Endothelial cell of umbilical vein (primary cell): Measurements from ENCODE around the gene TBC1D9. TPM values are rescaled to one million over a fixed set of nuclear protein-coding genes. Genes with fewer than 3 reads are reported as not detected.

Source experiments
- BruUV-seq: library from RNA; stranded (reverse); fragments of 400-500 nt; replicated peaks from 2 replicates; lab custom pipeline; 2021; lab: Mats Ljungman, UMichigan
- CTCF ChIA-PET: fragments of 300-600, 350-600 bp; sonication (Branson Sonifier 250); formaldehyde crosslinking; loops from one replicate; lab custom pipeline; 2021; ENCODE audit warnings: antibody characterized with exemption, inconsistent platforms; lab: Charles Lee
- POLR2A ChIA-PET: fragments of 300-600, 350-600 bp; sonication (Branson Sonifier 250); formaldehyde crosslinking; loops from one replicate; lab custom pipeline; 2021; ENCODE audit warnings: antibody characterized with exemption, inconsistent platforms; lab: Charles Lee
- DNase-seq: peaks from one replicate; pipeline ENCODE4 v3.0.0-alpha.2; 2011; ENCODE audit warnings: low read depth, low spot score
- FAIRE-seq: peaks from 2 replicates; lab custom pipeline; 2011; peaks lifted over from hg19 to GRCh38; lab: Jason Lieb, UNC
- H2AFZ ChIP-seq: 2 replicates; pipeline ENCODE4 v1.6.0; 2012; ENCODE audit warnings: low read depth, low read length, control low read depth, inconsistent platforms
- H3K27ac ChIP-seq: 2 replicates; pipeline ENCODE4 v1.5.1; 2011; ENCODE audit warnings: low read depth, mild to moderate bottlenecking, control low read depth, low read length, moderate library complexity; ENCODE audit not compliant: insufficient read depth
- H3K27me3 ChIP-seq, 2 experiments: 2 replicates each; pipeline versions ENCODE4 v1.6.0 to v1.6.1; 2011; ENCODE audit warnings: low read length in 2 of 2, mixed read lengths in 1 of 2; ENCODE audit not compliant: control insufficient read depth in 2 of 2, insufficient read depth in 2 of 2
- H3K36me3 ChIP-seq, 2 experiments: 2 replicates in 1 of 2; 3 replicates in 1 of 2; pipeline ENCODE4 v1.5.1; 2011; ENCODE audit warnings: low read length in 2 of 2, mild to moderate bottlenecking in 1 of 2, moderate library complexity in 1 of 2; ENCODE audit not compliant: control insufficient read depth in 2 of 2, insufficient read depth in 2 of 2; ENCODE audit errors: extremely low read depth in 1 of 2
- H3K4me1 ChIP-seq: 3 replicates; pipeline ENCODE4 v1.5.1; 2011; ENCODE audit warnings: mild to moderate bottlenecking, low read length; ENCODE audit not compliant: control insufficient read depth, insufficient read depth; ENCODE audit errors: extremely low read depth
- H3K4me2 ChIP-seq: 2 replicates; pipeline ENCODE4 v1.6.1; 2011; ENCODE audit warnings: low read length, control low read depth, mixed read lengths; ENCODE audit not compliant: insufficient read depth
- H3K4me3 ChIP-seq, 3 experiments: fragments of 200-600 bp in 1 of 3; sonication (generic), shearing (Covaris generic) in 1 of 3; replicated peaks in 1 of 3; 2 replicates each; pipeline ENCODE4 v1.5.1; 2011 to 2016; ENCODE audit warnings: control low read depth in 3 of 3, low read length in 3 of 3, mild to moderate bottlenecking in 2 of 3, inconsistent platforms in 1 of 3, low read depth in 1 of 3, moderate library complexity in 1 of 3; ENCODE audit not compliant: insufficient read depth in 1 of 3
- H3K79me2 ChIP-seq: 2 replicates; pipeline ENCODE4 v1.6.0; 2012; ENCODE audit warnings: low read length, inconsistent platforms; ENCODE audit not compliant: control insufficient read depth, insufficient read depth
- H3K9ac ChIP-seq: replicated peaks from 2 replicates; pipeline ENCODE3; 2011; ENCODE audit warnings: low read length, control low read depth; ENCODE audit not compliant: insufficient read depth; ENCODE audit errors: extremely low read depth
- H3K9me1 ChIP-seq: replicated peaks from 3 replicates; pipeline ENCODE4 v1.6.0; 2011; ENCODE audit warnings: mild to moderate bottlenecking, low read length; ENCODE audit not compliant: control insufficient read depth, insufficient read depth; ENCODE audit errors: extremely low read depth
- H3K9me3 ChIP-seq: replicated peaks from 2 replicates; pipeline ENCODE4 v1.5.1; 2012; ENCODE audit warnings: low read length, inconsistent platforms; ENCODE audit not compliant: control insufficient read depth, insufficient read depth
- H4K20me1 ChIP-seq: replicated peaks from 2 replicates; pipeline ENCODE3; 2011; ENCODE audit warnings: mild to moderate bottlenecking, low read length; ENCODE audit not compliant: control insufficient read depth, insufficient read depth; ENCODE audit errors: extremely low read depth
- CTCF ChIP-seq, 2 donors: IDR thresholded peaks; 1 replicate in 1 of 2; 2 replicates in 1 of 2; pipeline ENCODE4 v1.5.1; 2011; ENCODE audit warnings: low read length in 2 of 2, mild to moderate bottlenecking in 2 of 2, moderate library complexity in 2 of 2, control low read depth in 1 of 2, inconsistent platforms in 1 of 2, low read depth in 1 of 2; ENCODE audit not compliant: insufficient read depth in 1 of 2; ENCODE audit errors: extremely low read depth in 1 of 2
- EZH2 ChIP-seq: IDR thresholded peaks from 2 replicates; pipeline ENCODE4 v1.6.1; 2012; ENCODE audit warnings: borderline replicate concordance, low read depth, mild to moderate bottlenecking, moderate library complexity, low read length, inconsistent platforms; ENCODE audit not compliant: severe bottlenecking
- FOS ChIP-seq: IDR thresholded peaks from 2 replicates; pipeline ENCODE4 v1.6.1; 2011; ENCODE audit warnings: mild to moderate bottlenecking, low read length, moderate library complexity, borderline replicate concordance; ENCODE audit not compliant: insufficient read depth
- GATA2 ChIP-seq: IDR thresholded peaks from 2 replicates; pipeline ENCODE4 v1.7.0; 2011; ENCODE audit warnings: low read depth, mild to moderate bottlenecking, moderate library complexity, mixed read lengths, low read length; ENCODE audit not compliant: insufficient read length, insufficient read depth
- JUN ChIP-seq: IDR thresholded peaks from 2 replicates; pipeline ENCODE4 v1.6.1; 2011; ENCODE audit warnings: borderline replicate concordance, low read depth; ENCODE audit not compliant: insufficient read length, insufficient read depth
- MYC ChIP-seq: IDR thresholded peaks from one replicate; pipeline ENCODE4 v1.6.1; 2011; ENCODE audit warnings: mild to moderate bottlenecking, low read depth, low read length
- POLR2A ChIP-seq: IDR thresholded peaks from 2 replicates; pipeline ENCODE4 v1.6.1; 2012; ENCODE audit warnings: low read depth, mild to moderate bottlenecking, control low read depth, low read length
- POLR2AphosphoS5 ChIP-seq: IDR thresholded peaks from 2 replicates; pipeline ENCODE4 v1.6.1; 2012; ENCODE audit warnings: low read depth, mild to moderate bottlenecking, control low read depth, low read length, moderate library complexity; ENCODE audit not compliant: insufficient read depth
- dilution Hi-C: fragments of 300-500 bp; cut with MboI; formaldehyde crosslinking; loops from one replicate; pipeline ENCODE4 v1.15.0; 2019; ENCODE audit warnings: low sequenced_read_pairs; ENCODE audit not compliant: extremely low pct_ligation_motif_present
- intact Hi-C: fragments of 100-400 bp; cut with micrococcal nuclease; formaldehyde crosslinking; loops from one replicate; pipeline ENCODE4 v1.10.0; 2022
- polyA plus RNA-seq, 4 experiments: library from polyadenylated mRNA; depleted of rRNA in 3 of 4; stranded (reverse) in 3 of 4; unstranded in 1 of 4; fragments of >200 nt; gene quantifications; 2 replicates each; pipeline versions ENCODE4 v1.2.1 to v1.2.3, GENCODE V29; 2011 to 2012; ENCODE audit warnings: missing spikeins in 1 of 4
- total RNA-seq: library from RNA; stranded (reverse); gene quantifications from 2 replicates; pipeline ENCODE4 v1.2.3, GENCODE V29; 2021
- TF ChIP-seq, protein P1 (sequence below): IDR thresholded peaks from 2 replicates; pipeline ENCODE4 v1.6.1; 2011; ENCODE audit not compliant: insufficient read depth, insufficient read length

The TBC1D9 gene
- total and polyA plus RNA-seq, 2 donors (not counting 3 experiments of a cell fraction or from before 2014, with no cell fraction given): 21.7 to 45.3 TPM

DNA sequence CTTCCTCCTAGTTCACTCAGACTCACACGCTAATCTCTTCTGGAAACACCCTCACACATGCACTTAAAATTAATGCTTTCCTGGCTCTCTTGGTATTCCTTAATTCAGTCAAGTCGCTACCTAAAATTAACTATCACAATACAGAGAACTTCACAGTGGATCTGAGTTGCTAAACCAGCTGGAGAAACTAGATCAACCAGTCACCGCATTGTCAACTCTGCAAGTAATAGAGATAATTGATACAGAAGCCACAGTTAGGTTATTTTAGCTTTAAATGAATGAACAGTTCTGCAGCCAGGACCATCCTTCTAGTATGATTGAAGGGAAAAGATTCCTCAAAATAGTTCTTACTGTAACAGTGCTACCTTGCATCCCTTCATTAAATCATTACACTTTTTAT lies 6.0 kb upstream of the TBC1D9 start:
- no peaks in the 10 kb centered on the region for H4K20me1 ChIP-seq
- BruUV-seq: no TSS peak
- DNase-seq (no peak), FAIRE-seq (no peak)
- H3K9ac ChIP-seq: no peak overlapping the region
- POLR2A ChIA-PET: no interaction called here
- H2AFZ ChIP-seq: no peak overlapping the region
- TF ChIP-seq MYC (no peak), JUN (no peak), EZH2 (no peak), CTCF (IDR thresholded peaks at IDR 0.05; ENCODE audit: extremely low read depth in 1 of 2, insufficient read depth in 1 of 2, low read depth in 1 of 2, low read length in 2 of 2) (no peak), FOS (no peak), POLR2A (no peak), GATA2 (no peak), POLR2AphosphoS5 (no peak)
- TF ChIP-seq, protein P1, sequence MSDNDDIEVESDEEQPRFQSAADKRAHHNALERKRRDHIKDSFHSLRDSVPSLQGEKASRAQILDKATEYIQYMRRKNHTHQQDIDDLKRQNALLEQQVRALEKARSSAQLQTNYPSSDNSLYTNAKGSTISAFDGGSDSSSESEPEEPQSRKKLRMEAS: no peak
- H3K27ac ChIP-seq: no peak overlapping the region
- no peaks in the 10 kb centered on the region for H3K9me3 ChIP-seq
- no peak overlapping the region for H3K4me2 ChIP-seq
- no peaks in the 10 kb centered on the region for H3K79me2 ChIP-seq
- no peaks in the 10 kb centered on the region for H3K4me1 ChIP-seq
- no peaks in the 10 kb centered on the region for H3K36me3 ChIP-seq
- dilution Hi-C loops (no loop called here), intact Hi-C loops (no loop called here)
- H3K4me3 ChIP-seq: no peak overlapping the region
- H3K27me3 ChIP-seq: no peaks in the 10 kb centered on the region
- CTCF ChIA-PET: no interaction called here
- no peaks in the 10 kb centered on the region for H3K9me1 ChIP-seq
